Natural killer cell (primary cell): ENCODE measurements around the gene MIPEP. TPM values are rescaled to one million over a fixed set of nuclear protein-coding genes. Genes with fewer than 3 reads are reported as not detected.

Experiments
- ATAC-seq, 3 donors: fragments of 150-1000 bp in 2 of 3; fragments of 200-7000 bp in 1 of 3; cut with Tn5 transposase; 1 replicate in 1 of 3; 2 replicates in 2 of 3; pipeline ENCODE4 v1.10.0; 2021; ENCODE audit warnings: mild to moderate bottlenecking in 2 of 3, moderate library complexity in 2 of 3
- DNase-seq, 2 donors: peaks; one replicate each; pipeline versions ENCODE4 v3.0.0 to v3.0.0-alpha.2; 2013 to 2021; ENCODE audit warnings: mixed read lengths in 1 of 2
- H3K27ac ChIP-seq: one replicate; pipeline ENCODE4 v1.5.1; 2013; ENCODE audit warnings: mild to moderate bottlenecking, low read length
- H3K27me3 ChIP-seq: one replicate; pipeline ENCODE4 v1.6.1; 2013; ENCODE audit warnings: low read length; ENCODE audit not compliant: control insufficient read depth, insufficient read depth
- H3K36me3 ChIP-seq: one replicate; pipeline ENCODE4 v1.6.1; 2013; ENCODE audit warnings: low read length; ENCODE audit not compliant: control insufficient read depth, insufficient read depth
- H3K4me1 ChIP-seq: one replicate; pipeline ENCODE4 v1.6.1; 2013; ENCODE audit warnings: low read length; ENCODE audit not compliant: control insufficient read depth, insufficient read depth
- H3K4me3 ChIP-seq: one replicate; pipeline ENCODE4 v1.5.1; 2013; ENCODE audit warnings: low read length
- H3K9me3 ChIP-seq: one replicate; pipeline ENCODE4 v1.6.1; 2013; ENCODE audit warnings: low read length; ENCODE audit not compliant: control insufficient read depth, insufficient read depth
- H3K27ac Mint-ChIP-seq, 2 donors: one replicate each; pipeline ENCODE4 v1.8.0; 2022; ENCODE audit warnings: mild to moderate bottlenecking in 2 of 2, mixed read lengths in 2 of 2, moderate library complexity in 1 of 2
- H3K27me3 Mint-ChIP-seq, 2 donors: one replicate each; pipeline ENCODE4 v1.8.0; 2022; ENCODE audit warnings: low read depth in 2 of 2, mixed read lengths in 2 of 2
- H3K36me3 Mint-ChIP-seq: one replicate; pipeline ENCODE4 v1.8.0; 2022; ENCODE audit warnings: mixed read lengths
- H3K4me1 Mint-ChIP-seq, 2 donors: one replicate each; pipeline ENCODE4 v1.8.0; 2022; ENCODE audit warnings: mixed read lengths in 2 of 2
- H3K4me3 Mint-ChIP-seq: one replicate; pipeline ENCODE4 v1.8.0; 2022; ENCODE audit warnings: mild to moderate bottlenecking, moderate library complexity, mixed read lengths
- H3K9me3 Mint-ChIP-seq, 2 donors: one replicate each; pipeline ENCODE4 v1.8.0; 2022; ENCODE audit warnings: mixed read lengths in 2 of 2
- CTCF ChIP-seq: fragments of 200-600 bp; IDR thresholded peaks from one replicate; pipeline ENCODE4 v1.8.0; 2022; ENCODE audit warnings: antibody characterized with exemption
- WGBS: methylation state at CpG from one replicate; pipeline ENCODE4 v1.1.7; 2013; ENCODE audit warnings: missing lambda C conversion rate; ENCODE audit not compliant: insufficient coverage; 5-methylcytosine and 5-hydroxymethylcytosine counted together
- intact Hi-C: fragments of 100-400 bp; cut with micrococcal nuclease; formaldehyde crosslinking; loops from one replicate; pipeline ENCODE4 v1.14.2; 2022
- total RNA-seq, 4 donors: library from RNA; stranded (reverse); fragments of 120-200 nt in 1 of 4; gene quantifications; one replicate each; pipeline versions ENCODE4 v1.2.3 to v1.2.4, GENCODE V29; 2013 to 2022

Gene MIPEP
- total RNA-seq, 3 donors from 2014 or later (not counting 1 experiment from before 2014, with no cell fraction given) = 9.7 to 10.1 (median 9.7) TPM

DNA sequence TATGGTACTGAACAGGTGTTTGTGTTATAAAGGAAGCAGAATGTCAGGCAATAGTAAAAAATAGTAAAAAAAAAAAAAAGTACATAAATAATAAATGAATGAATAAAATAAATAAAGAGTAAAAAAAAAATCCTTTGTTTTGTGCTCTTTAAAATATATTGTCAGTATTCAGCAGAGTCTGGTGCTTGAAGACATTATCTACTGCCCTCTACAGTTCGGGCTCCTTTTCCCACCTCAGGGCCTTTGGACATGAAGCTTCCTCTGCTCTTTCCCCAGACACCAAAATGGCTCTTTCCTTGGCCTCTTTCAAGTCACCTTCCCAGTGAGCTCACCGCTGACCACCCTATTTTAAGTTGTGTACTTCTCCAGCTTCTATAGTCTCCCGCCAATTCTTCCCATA lies 181.5 kb downstream of the MIPEP start:
- Histone ChIP-seq H3K27ac (no peak overlapping the region), H3K4me3 (no peak overlapping the region), H3K27me3 (no peaks in the 10 kb centered on the region), H3K36me3 (no peaks in the 10 kb centered on the region), H3K9me3 (no peaks in the 10 kb centered on the region), H3K4me1 (no peaks in the 10 kb centered on the region)
- no peak overlapping the region for H3K4me3 Mint-ChIP-seq
- H3K27me3 Mint-ChIP-seq = peaks cover 0 to 4% of the 10 kb centered on the region in 2 donors
- intact Hi-C loops = no loop called here
- no peak for TF ChIP-seq CTCF
- DNase-seq (no peak), ATAC-seq (no peak)
- no peaks in the 10 kb centered on the region for H3K36me3 Mint-ChIP-seq
- no peak overlapping the region for H3K27ac Mint-ChIP-seq
- WGBS = 91% methylated on average over 3 of the region's 3 CpGs
- no peaks in the 10 kb centered on the region for H3K9me3 Mint-ChIP-seq
- H3K4me1 Mint-ChIP-seq = no peaks in the 10 kb centered on the region

- no peak for TF ChIP-seq CTCF
- peaks cover 0 to 8% of the 10 kb centered on the region in 2 donors for H3K27me3 Mint-ChIP-seq
- H3K4me1 ChIP-seq = no peaks in the 10 kb centered on the region
- ATAC-seq (no peak), DNase-seq (no peak)
- H3K36me3 Mint-ChIP-seq = no peaks in the 10 kb centered on the region
- H3K27me3 ChIP-seq = no peaks in the 10 kb centered on the region
- H3K9me3 Mint-ChIP-seq = no peaks in the 10 kb centered on the region
- 91% methylated on average over 2 of the region's 2 CpGs for WGBS
- H3K4me3 ChIP-seq = no peak overlapping the region
- H3K36me3 ChIP-seq = no peaks in the 10 kb centered on the region
- H3K4me3 Mint-ChIP-seq = no peak overlapping the region
- H3K27ac ChIP-seq = no peak overlapping the region
- no peaks in the 10 kb centered on the region for H3K4me1 Mint-ChIP-seq
- intact Hi-C loops = no loop called here
- no peaks in the 10 kb centered on the region for H3K9me3 ChIP-seq
- no peak overlapping the region for H3K27ac Mint-ChIP-seq
Measured at GRCh38 chr13:23705583-23705982, 183.6 kb downstream of the MIPEP start.

DNA sequence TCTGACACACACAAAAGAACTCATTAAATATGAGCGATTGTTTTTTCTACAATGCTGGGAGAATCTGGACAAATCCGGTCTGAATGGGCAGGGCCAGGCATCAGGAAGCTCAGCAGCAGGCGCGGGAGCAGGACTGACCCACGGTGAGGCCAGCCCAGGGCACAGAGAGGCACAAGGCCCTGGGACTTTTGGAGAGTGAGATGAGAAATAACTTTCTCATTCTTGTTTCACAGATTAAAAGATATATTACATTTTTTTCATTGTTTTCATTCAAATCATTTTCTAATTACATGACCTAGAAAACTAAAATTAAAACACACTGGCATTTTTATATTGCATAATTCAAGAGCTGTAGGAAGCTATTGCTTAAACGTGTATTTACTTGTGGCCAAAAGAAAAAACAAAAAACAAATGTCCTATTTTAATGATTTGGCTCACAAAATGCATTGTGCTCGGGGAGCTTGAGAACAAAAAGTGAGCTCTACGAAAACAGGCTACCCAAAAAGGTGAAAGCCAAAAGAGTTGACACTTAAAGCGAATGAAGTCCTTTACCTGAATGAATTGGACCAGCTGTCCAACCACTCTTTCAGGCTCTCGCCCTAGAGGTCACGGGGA lies 185.8 kb downstream of the MIPEP start:
- no peak overlapping the region for H3K27ac Mint-ChIP-seq
- H3K36me3 ChIP-seq = no peaks in the 10 kb centered on the region
- H3K4me3 ChIP-seq = no peak overlapping the region
- no peaks in the 10 kb centered on the region for H3K9me3 ChIP-seq
- no peaks in the 10 kb centered on the region for H3K9me3 Mint-ChIP-seq
- H3K27ac ChIP-seq = no peak overlapping the region
- H3K4me1 Mint-ChIP-seq = no peaks in the 10 kb centered on the region
- intact Hi-C loops = no loop called here
- H3K27me3 ChIP-seq = no peaks in the 10 kb centered on the region
- no peak overlapping the region for H3K4me3 Mint-ChIP-seq
- no peaks in the 10 kb centered on the region for H3K4me1 ChIP-seq
- WGBS = 91% methylated on average over 11 of the region's 11 CpGs
- no peak for ATAC-seq
- TF ChIP-seq CTCF = no peak
- H3K36me3 Mint-ChIP-seq = no peaks in the 10 kb centered on the region
- no peak for DNase-seq
- H3K27me3 Mint-ChIP-seq = peaks cover 0 to 11% of the 10 kb centered on the region in 2 donors

DNA sequence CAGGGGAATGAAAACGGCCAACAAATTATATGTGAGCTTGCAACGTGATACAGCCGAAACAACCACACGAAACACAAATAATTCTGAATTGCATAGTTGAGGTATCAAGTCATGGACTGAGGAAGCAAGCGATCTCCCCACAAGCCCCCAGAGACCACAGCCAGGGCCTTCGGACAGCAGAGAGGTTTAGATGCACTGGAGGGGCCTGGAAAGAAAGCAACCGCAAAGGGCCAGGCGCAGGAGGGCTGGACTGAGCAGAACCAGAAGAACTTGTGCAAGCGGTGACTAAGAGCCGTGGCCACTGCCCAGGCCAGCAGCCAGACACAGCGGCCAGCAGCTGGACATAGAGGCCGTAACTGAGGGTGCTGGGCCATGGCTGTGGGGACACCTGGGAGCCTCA lies 187.6 kb downstream of the MIPEP start:
- no peak for ATAC-seq
- no peaks in the 10 kb centered on the region for H3K36me3 Mint-ChIP-seq
- intact Hi-C loops = no loop called here

More for the DNA sequence above, 187.6 kb downstream of the MIPEP start:
- peaks cover 0 to 11% of the 10 kb centered on the region in 2 donors for H3K27me3 Mint-ChIP-seq
- no peaks in the 10 kb centered on the region for H3K9me3 ChIP-seq
- H3K4me1 Mint-ChIP-seq = peaks cover under 1 to 9% of the 10 kb centered on the region in 2 donors
- H3K4me3 ChIP-seq = no peak overlapping the region
- no peak overlapping the region for H3K27ac ChIP-seq
- H3K4me1 ChIP-seq = peaks cover 2% of the 10 kb centered on the region
- no peak for TF ChIP-seq CTCF
- H3K36me3 ChIP-seq = no peaks in the 10 kb centered on the region
- H3K9me3 Mint-ChIP-seq = no peaks in the 10 kb centered on the region
- 95% methylated on average over 12 of the region's 12 CpGs for WGBS
- no peaks in the 10 kb centered on the region for H3K27me3 ChIP-seq
- DNase-seq = no peak
- no peak overlapping the region for H3K4me3 Mint-ChIP-seq
- no peak overlapping the region for H3K27ac Mint-ChIP-seq
